ENCODE results near the gene TRA2B. TPM values are rescaled to one million over a fixed set of nuclear protein-coding genes. Genes with fewer than 3 reads are reported as not detected.

TRA2B gene
- total RNA-seq, 1 experiment from 2014 or later = 204 TPM

DNA sequence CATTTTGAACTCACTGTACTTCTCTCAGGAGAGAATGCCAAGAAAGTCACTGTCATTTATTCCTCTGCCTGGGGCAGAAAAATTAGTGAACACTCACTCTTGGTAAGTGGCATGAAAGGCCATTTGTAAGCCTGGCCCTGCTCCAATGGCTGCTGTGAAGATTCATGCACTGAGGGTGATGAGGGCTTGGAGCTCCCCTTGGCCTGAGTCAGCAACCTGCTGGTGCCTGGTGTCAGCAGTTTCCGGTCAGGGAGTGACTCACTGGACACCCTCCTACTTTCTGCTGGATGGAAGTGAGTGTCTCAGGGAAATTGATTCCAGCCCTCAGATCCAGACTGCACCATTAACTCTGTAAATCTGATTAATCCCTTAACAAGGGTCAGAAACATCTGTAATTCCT, 37.6 kb downstream of the TRA2B start:
- intact Hi-C loops (cut with micrococcal nuclease; ENCODE audit: unreplicated experiment) = no loop called here
- Mint-ChIP-seq H3K27ac (ENCODE audit: unreplicated experiment) (no peak overlapping the region), H3K9me3 (ENCODE audit: unreplicated experiment) (no peaks in the 10 kb centered on the region), H3K4me1 (ENCODE audit: low read depth, unreplicated experiment) (no peaks in the 10 kb centered on the region), H3K4me3 (ENCODE audit: unreplicated experiment) (no peak overlapping the region), H3K27me3 (ENCODE audit: insufficient read depth, unreplicated experiment) (no peaks in the 10 kb centered on the region), H3K36me3 (ENCODE audit: insufficient read depth, unreplicated experiment) (no peaks in the 10 kb centered on the region)
- ChIA-PET POLR2A (no interaction called here), CTCF (no interaction called here)
- Histone ChIP-seq H3K4me1 (no peaks in the 10 kb centered on the region), H3K9me3 (no peaks in the 10 kb centered on the region), H3K4me3 (ENCODE audit: low read depth, low read length) (no peak overlapping the region), H3K36me3 (ENCODE audit: control insufficient read depth, insufficient read depth, low read length) (no peaks in the 10 kb centered on the region), H3K27me3 (replicated peaks; ENCODE audit: control insufficient read depth, insufficient read depth, low read length) (no peaks in the 10 kb centered on the region)
- no TSS peak for BruUV-seq (replicated peaks)
- TF ChIP-seq, protein P1, sequence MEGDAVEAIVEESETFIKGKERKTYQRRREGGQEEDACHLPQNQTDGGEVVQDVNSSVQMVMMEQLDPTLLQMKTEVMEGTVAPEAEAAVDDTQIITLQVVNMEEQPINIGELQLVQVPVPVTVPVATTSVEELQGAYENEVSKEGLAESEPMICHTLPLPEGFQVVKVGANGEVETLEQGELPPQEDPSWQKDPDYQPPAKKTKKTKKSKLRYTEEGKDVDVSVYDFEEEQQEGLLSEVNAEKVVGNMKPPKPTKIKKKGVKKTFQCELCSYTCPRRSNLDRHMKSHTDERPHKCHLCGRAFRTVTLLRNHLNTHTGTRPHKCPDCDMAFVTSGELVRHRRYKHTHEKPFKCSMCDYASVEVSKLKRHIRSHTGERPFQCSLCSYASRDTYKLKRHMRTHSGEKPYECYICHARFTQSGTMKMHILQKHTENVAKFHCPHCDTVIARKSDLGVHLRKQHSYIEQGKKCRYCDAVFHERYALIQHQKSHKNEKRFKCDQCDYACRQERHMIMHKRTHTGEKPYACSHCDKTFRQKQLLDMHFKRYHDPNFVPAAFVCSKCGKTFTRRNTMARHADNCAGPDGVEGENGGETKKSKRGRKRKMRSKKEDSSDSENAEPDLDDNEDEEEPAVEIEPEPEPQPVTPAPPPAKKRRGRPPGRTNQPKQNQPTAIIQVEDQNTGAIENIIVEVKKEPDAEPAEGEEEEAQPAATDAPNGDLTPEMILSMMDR (IDR thresholded peaks at IDR 0.05; ENCODE audit: insufficient read depth in 1 of 2, low read depth in 1 of 2, low read length in 1 of 2, severe bottlenecking in 1 of 2, unreplicated experiment in 1 of 2) = no peak
- no peak for DNase-seq

- POLR2A ChIA-PET = no interaction called here
- Histone ChIP-seq H3K4me1 (no peaks in the 10 kb centered on the region), H3K9me3 (no peaks in the 10 kb centered on the region), H3K4me3 (ENCODE audit: low read depth, low read length) (no peak overlapping the region), H3K27me3 (replicated peaks; ENCODE audit: control insufficient read depth, insufficient read depth, low read length) (no peaks in the 10 kb centered on the region), H3K36me3 (ENCODE audit: control insufficient read depth, insufficient read depth, low read length) (no peaks in the 10 kb centered on the region)
- Mint-ChIP-seq H3K36me3 (ENCODE audit: insufficient read depth, unreplicated experiment) (no peaks in the 10 kb centered on the region), H3K9me3 (ENCODE audit: unreplicated experiment) (no peaks in the 10 kb centered on the region), H3K27me3 (ENCODE audit: insufficient read depth, unreplicated experiment) (no peaks in the 10 kb centered on the region), H3K4me3 (ENCODE audit: unreplicated experiment) (no peak overlapping the region), H3K27ac (ENCODE audit: unreplicated experiment) (no peak overlapping the region), H3K4me1 (ENCODE audit: low read depth, unreplicated experiment) (no peaks in the 10 kb centered on the region)
- TF ChIP-seq, protein P1 (IDR thresholded peaks at IDR 0.05; ENCODE audit: insufficient read depth in 1 of 2, low read depth in 1 of 2, low read length in 1 of 2, severe bottlenecking in 1 of 2, unreplicated experiment in 1 of 2) = no peak
- no TSS peak for BruUV-seq (replicated peaks)
- intact Hi-C loops (cut with micrococcal nuclease; ENCODE audit: unreplicated experiment) = no loop called here
- DNase-seq = no peak
- CTCF ChIA-PET = interaction anchor here (0.7 kb wide), 1 partner anchor 161 kb away, joined by 5 read pairs; no protein-coding TSS in a partner anchor
These were observed 41.2 kb downstream of the TRA2B start for GRCh38 chr3:185896636-185897035.

DNA sequence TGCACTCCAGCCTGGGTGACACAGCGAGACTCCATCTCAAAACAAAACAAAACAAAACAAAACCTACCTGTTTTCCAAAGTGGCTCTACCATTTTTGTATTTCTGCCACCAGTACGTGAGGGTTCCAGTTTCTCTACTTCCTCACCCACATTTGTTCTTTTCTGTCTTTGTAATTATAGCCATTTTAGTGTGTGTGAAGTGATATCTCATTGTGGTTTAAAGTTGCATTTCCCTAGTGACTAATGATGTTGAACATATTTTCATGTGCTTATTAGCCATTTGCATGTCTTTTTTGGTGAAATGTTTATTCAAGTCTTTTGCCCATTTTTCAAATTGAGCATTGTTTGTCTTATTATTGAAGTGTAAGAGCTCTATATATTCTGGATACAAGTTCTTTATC, 50.7 kb downstream of the TRA2B start:
- ChIA-PET POLR2A (no interaction called here), CTCF (no interaction called here)
- Mint-ChIP-seq H3K36me3 (ENCODE audit: insufficient read depth, unreplicated experiment) (no peaks in the 10 kb centered on the region), H3K4me3 (ENCODE audit: unreplicated experiment) (no peak overlapping the region), H3K27ac (ENCODE audit: unreplicated experiment) (no peak overlapping the region), H3K4me1 (ENCODE audit: low read depth, unreplicated experiment) (no peaks in the 10 kb centered on the region), H3K9me3 (ENCODE audit: unreplicated experiment) (no peaks in the 10 kb centered on the region), H3K27me3 (ENCODE audit: insufficient read depth, unreplicated experiment) (no peaks in the 10 kb centered on the region)
- Histone ChIP-seq H3K9me3 (no peaks in the 10 kb centered on the region), H3K36me3 (ENCODE audit: control insufficient read depth, insufficient read depth, low read length) (no peaks in the 10 kb centered on the region), H3K27me3 (replicated peaks; ENCODE audit: control insufficient read depth, insufficient read depth, low read length) (no peaks in the 10 kb centered on the region), H3K4me3 (ENCODE audit: low read depth, low read length) (no peak overlapping the region), H3K4me1 (no peaks in the 10 kb centered on the region)
- intact Hi-C loops (cut with micrococcal nuclease; ENCODE audit: unreplicated experiment) = no loop called here
- no TSS peak for BruUV-seq (replicated peaks)
- TF ChIP-seq, protein P1 (IDR thresholded peaks at IDR 0.05; ENCODE audit: insufficient read depth in 1 of 2, low read depth in 1 of 2, low read length in 1 of 2, severe bottlenecking in 1 of 2, unreplicated experiment in 1 of 2) = no peak
- no peak for DNase-seq

Data from Caco-2 (cell line).